ENCODE results near the gene CREB5. TPM values are rescaled to one million over a fixed set of nuclear protein-coding genes. Genes with fewer than 3 reads are reported as not detected.

CREB5 gene
- total and polyA plus RNA-seq, 2 experiments from 2014 or later, result 2.4 to 4.4 TPM

GRCh38 chr7:28675429-28675828, 263.1 kb downstream of the CREB5 start:
- H3K4me3 Mint-ChIP-seq, result no peak overlapping the region
- H3K4me3 ChIP-seq, result no peak overlapping the region
- no peaks in the 10 kb centered on the region for H3K9me3 Mint-ChIP-seq
- H4K20me1 ChIP-seq (replicated peaks; ENCODE audit: insufficient read depth), result no peaks in the 10 kb centered on the region
- peak overlapping the region; percentile 39; the same call in 1 of the 2 replicates for H3K4me2 ChIP-seq
- peaks cover 34% of the 10 kb centered on the region for H3K4me1 Mint-ChIP-seq
- H3K27me3 Mint-ChIP-seq (ENCODE audit: insufficient read depth, low read depth, poor library complexity), result peaks cover 3% of the 10 kb centered on the region
- H3K27ac Mint-ChIP-seq, result peak overlapping the region; percentile 10; the same call in 1 of the 2 replicates
- H3F3A ChIP-seq (replicated peaks; ENCODE audit: low read depth), result no peaks in the 10 kb centered on the region
- ATAC-seq (peak; percentile 80), DNase-seq (ENCODE audit: low spot score) (peak; percentile 46)
- H3K27me3 ChIP-seq (ENCODE audit: insufficient read depth), result no peaks in the 10 kb centered on the region
- H3K79me2 ChIP-seq (replicated peaks; ENCODE audit: insufficient read depth), result no peaks in the 10 kb centered on the region
- peaks cover 13% of the 10 kb centered on the region; the same call in 1 of the 2 replicates for H3K9me2 ChIP-seq (ENCODE audit: insufficient read depth)
- H3K4me1 ChIP-seq (ENCODE audit: insufficient read depth), result peaks cover 43% of the 10 kb centered on the region
- TF ChIP-seq ZNF462 (CRISPR knock-in tag; IDR thresholded peaks at IDR 0.05) (no peak), NANOG (IDR thresholded peaks at IDR 0.05; ENCODE audit: borderline replicate concordance) (no peak), EZH2phosphoT487 (IDR thresholded peaks at IDR 0.05; ENCODE audit: unreplicated experiment) (no peak), POLR2AphosphoS5 (IDR thresholded peaks at IDR 0.05; ENCODE audit: low read depth) (no peak), JUNB (IDR thresholded peaks at IDR 0.05; ENCODE audit: unreplicated experiment) (no peak), ETS1 (IDR thresholded peaks at IDR 0.05) (no peak), ZNF114 (CRISPR knock-in tag; IDR thresholded peaks at IDR 0.05) (no peak), STAT1 (IDR thresholded peaks at IDR 0.05; ENCODE audit: unreplicated experiment) (no peak), REST (IDR thresholded peaks at IDR 0.05; ENCODE audit: unreplicated experiment) (no peak), EZH2 (IDR thresholded peaks at IDR 0.05; ENCODE audit: low read depth, unreplicated experiment) (no peak), CREB1 (CRISPR knock-in tag; IDR thresholded peaks at IDR 0.05; ENCODE audit: low read depth) (no peak)
- peak overlapping the region; percentile 58 for H3K27ac ChIP-seq (ENCODE audit: low read depth)
- no peaks in the 10 kb centered on the region for H3K36me3 ChIP-seq (ENCODE audit: insufficient read depth)
- no peaks in the 10 kb centered on the region for H3K36me3 Mint-ChIP-seq (ENCODE audit: low read depth)
- H2AFZ ChIP-seq, result peak overlapping the region; percentile 23; the same call in 1 of the 2 replicates
